GM23338 (cell line): ENCODE measurements around the gene JAKMIP1. TPM values are rescaled to one million over a fixed set of nuclear protein-coding genes. Genes with fewer than 3 reads are reported as not detected.

Experiments
- ATAC-seq: fragments of 200-7000 bp; cut with Tn5 transposase; 3 replicates; pipeline ENCODE4 v1.9.1; 2020
- DNase-seq: peaks from one replicate; pipeline ENCODE4 v3.0.0-alpha.2; 2015; ENCODE audit warnings: low spot score
- H2AFZ ChIP-seq: fragments of 200-600 bp; sonication (generic); 2 replicates; pipeline ENCODE4 v1.8.0; 2016; ENCODE audit warnings: antibody characterized with exemption, mild to moderate bottlenecking, moderate library complexity
- H3F3A ChIP-seq: fragments of 200-600 bp; sonication (generic); replicated peaks from 2 replicates; pipeline ENCODE4 v1.8.0; 2017; ENCODE audit warnings: antibody characterized with exemption, mixed run types, low read depth
- H3K27ac ChIP-seq: fragments of 200-600 bp; sonication (generic); 2 replicates; pipeline ENCODE4 v1.6.1; 2016; ENCODE audit warnings: low read depth
- H3K27me3 ChIP-seq: fragments of 200-600 bp; sonication (generic); 2 replicates; pipeline ENCODE4 v1.8.0; 2016; ENCODE audit warnings: mild to moderate bottlenecking, mixed run types, moderate library complexity; ENCODE audit not compliant: insufficient read depth
- H3K36me3 ChIP-seq: fragments of 200-600 bp; sonication (generic); 2 replicates; pipeline ENCODE4 v1.8.0; 2016; ENCODE audit warnings: mild to moderate bottlenecking; ENCODE audit not compliant: insufficient read depth
- H3K4me1 ChIP-seq: fragments of 200-600 bp; sonication (generic); 2 replicates; pipeline ENCODE4 v1.8.0; 2016; ENCODE audit warnings: mild to moderate bottlenecking, moderate library complexity; ENCODE audit not compliant: insufficient read depth
- H3K4me2 ChIP-seq: fragments of 200-600 bp; sonication (generic); 2 replicates; pipeline ENCODE4 v1.7.1; 2017; ENCODE audit warnings: mixed run types
- H3K4me3 ChIP-seq: fragments of 200-600 bp; sonication (generic); 2 replicates; pipeline ENCODE4 v1.6.1; 2016; ENCODE audit warnings: mixed run types
- H3K79me2 ChIP-seq: fragments of 200-600 bp; sonication (generic); replicated peaks from 2 replicates; pipeline ENCODE4 v1.8.0; 2017; ENCODE audit warnings: mild to moderate bottlenecking; ENCODE audit not compliant: insufficient read depth
- H3K9me2 ChIP-seq: fragments of 200-600 bp; sonication (generic); 2 replicates; pipeline ENCODE4 v1.8.0; 2017; ENCODE audit not compliant: insufficient read depth
- H4K20me1 ChIP-seq: fragments of 200-600 bp; sonication (generic); replicated peaks from 2 replicates; pipeline ENCODE4 v1.8.0; 2017; ENCODE audit warnings: mild to moderate bottlenecking; ENCODE audit not compliant: insufficient read depth
- H3K27ac Mint-ChIP-seq: 2 replicates; pipeline ENCODE4 v1.8.0; 2020; ENCODE audit warnings: inconsistent platforms, mild to moderate bottlenecking, moderate library complexity, mixed read lengths
- H3K27me3 Mint-ChIP-seq: 3 replicates; pipeline ENCODE4 v1.8.0; 2022; ENCODE audit warnings: low read depth, mild to moderate bottlenecking, moderate library complexity, mixed read lengths, inconsistent platforms; ENCODE audit not compliant: insufficient read depth, poor library complexity
- H3K36me3 Mint-ChIP-seq: 3 replicates; pipeline ENCODE4 v1.8.0; 2021; ENCODE audit warnings: low read depth, mild to moderate bottlenecking, inconsistent platforms, moderate library complexity, mixed read lengths
- H3K4me1 Mint-ChIP-seq: 3 replicates; pipeline ENCODE4 v1.8.0; 2020; ENCODE audit warnings: mild to moderate bottlenecking, inconsistent platforms, mixed read lengths
- H3K4me3 Mint-ChIP-seq: 3 replicates; pipeline ENCODE4 v1.8.0; 2021; ENCODE audit warnings: moderate library complexity, mild to moderate bottlenecking, inconsistent platforms, mixed read lengths
- H3K9me3 Mint-ChIP-seq: 3 replicates; pipeline ENCODE4 v1.8.0; 2020; ENCODE audit warnings: moderate library complexity, mild to moderate bottlenecking, inconsistent platforms, mixed read lengths
- ETS1 ChIP-seq: IDR thresholded peaks from 2 replicates; pipeline ENCODE4 v1.6.1; 2016; ENCODE audit warnings: antibody characterized with exemption
- EZH2 ChIP-seq: fragments of 200-600 bp; sonication (generic); IDR thresholded peaks from one replicate; pipeline ENCODE4 v1.8.0; 2017; ENCODE audit warnings: antibody characterized with exemption, mild to moderate bottlenecking, low read depth; ENCODE audit not compliant: unreplicated experiment
- EZH2phosphoT487 ChIP-seq: fragments of 200-600 bp; sonication (generic); IDR thresholded peaks from one replicate; pipeline ENCODE4 v1.8.1; 2018; ENCODE audit warnings: antibody characterized with exemption; ENCODE audit not compliant: unreplicated experiment
- JUNB ChIP-seq: IDR thresholded peaks from one replicate; pipeline ENCODE4 v1.6.1; 2016; ENCODE audit warnings: antibody characterized with exemption; ENCODE audit not compliant: unreplicated experiment
- NANOG ChIP-seq: IDR thresholded peaks from 2 replicates; pipeline ENCODE4 v1.6.1; 2016; ENCODE audit warnings: antibody characterized with exemption, borderline replicate concordance
- POLR2AphosphoS5 ChIP-seq: IDR thresholded peaks from 2 replicates; pipeline ENCODE4 v1.6.1; 2016; ENCODE audit warnings: antibody characterized with exemption, low read depth
- STAT1 ChIP-seq: IDR thresholded peaks from one replicate; pipeline ENCODE4 v1.6.1; 2016; ENCODE audit warnings: antibody characterized with exemption; ENCODE audit not compliant: unreplicated experiment
- ZNF114 ChIP-seq: fragments of 250-450 bp; sonication (Bioruptor Pico); IDR thresholded peaks from 2 replicates; pipeline ENCODE4 v1.5.0; 2020; ENCODE audit warnings: mild to moderate bottlenecking, moderate library complexity
- ZNF331 ChIP-seq: fragments of 250-450 bp; sonication (Bioruptor Pico); IDR thresholded peaks from 2 replicates; pipeline ENCODE4 v1.5.0; 2020; ENCODE audit warnings: low read depth, mild to moderate bottlenecking, moderate library complexity
- polyA plus RNA-seq: library from polyadenylated mRNA; unstranded; fragments of >200 nt; fragmentation: Nextera tagmentation; extraction: Ambion mirVana; gene quantifications from 2 replicates; pipeline ENCODE4 v1.2.1, GENCODE V29; 2016
- total RNA-seq: library from RNA; depleted of rRNA; stranded (reverse); fragments of >200 nt; shearing (Covaris generic); gene quantifications from 2 replicates; pipeline ENCODE4 v1.2.3, GENCODE V29; 2014
- TF ChIP-seq, protein P1 (sequence below), 2 experiments: fragments of 200-600 bp in 1 of 2; sonication (generic) in 1 of 2; conservative IDR thresholded peaks; 2 replicates each; pipeline versions ENCODE4 v1.5.1 to v1.6.1; 2016 to 2017; ENCODE audit warnings: antibody characterized with exemption in 2 of 2, low read depth in 2 of 2, mild to moderate bottlenecking in 2 of 2, moderate library complexity in 1 of 2
- TF ChIP-seq, protein P2 (sequence below): IDR thresholded peaks from one replicate; pipeline ENCODE4 v1.6.1; 2018; ENCODE audit warnings: antibody characterized with exemption; ENCODE audit not compliant: unreplicated experiment

The JAKMIP1 gene
- total and polyA plus RNA-seq, 2 experiments from 2014 or later: 4.6 to 5.1 TPM

- TF ChIP-seq ETS1 (no peak), NANOG (no peak), EZH2phosphoT487 (no peak), ZNF331 (no peak), ZNF114 (no peak), JUNB (no peak)
- TF ChIP-seq, protein P1, sequence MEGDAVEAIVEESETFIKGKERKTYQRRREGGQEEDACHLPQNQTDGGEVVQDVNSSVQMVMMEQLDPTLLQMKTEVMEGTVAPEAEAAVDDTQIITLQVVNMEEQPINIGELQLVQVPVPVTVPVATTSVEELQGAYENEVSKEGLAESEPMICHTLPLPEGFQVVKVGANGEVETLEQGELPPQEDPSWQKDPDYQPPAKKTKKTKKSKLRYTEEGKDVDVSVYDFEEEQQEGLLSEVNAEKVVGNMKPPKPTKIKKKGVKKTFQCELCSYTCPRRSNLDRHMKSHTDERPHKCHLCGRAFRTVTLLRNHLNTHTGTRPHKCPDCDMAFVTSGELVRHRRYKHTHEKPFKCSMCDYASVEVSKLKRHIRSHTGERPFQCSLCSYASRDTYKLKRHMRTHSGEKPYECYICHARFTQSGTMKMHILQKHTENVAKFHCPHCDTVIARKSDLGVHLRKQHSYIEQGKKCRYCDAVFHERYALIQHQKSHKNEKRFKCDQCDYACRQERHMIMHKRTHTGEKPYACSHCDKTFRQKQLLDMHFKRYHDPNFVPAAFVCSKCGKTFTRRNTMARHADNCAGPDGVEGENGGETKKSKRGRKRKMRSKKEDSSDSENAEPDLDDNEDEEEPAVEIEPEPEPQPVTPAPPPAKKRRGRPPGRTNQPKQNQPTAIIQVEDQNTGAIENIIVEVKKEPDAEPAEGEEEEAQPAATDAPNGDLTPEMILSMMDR (conservative IDR thresholded peaks at IDR 0.05; ENCODE audit: low read depth in 2 of 2): no peak
- TF ChIP-seq, protein P2, sequence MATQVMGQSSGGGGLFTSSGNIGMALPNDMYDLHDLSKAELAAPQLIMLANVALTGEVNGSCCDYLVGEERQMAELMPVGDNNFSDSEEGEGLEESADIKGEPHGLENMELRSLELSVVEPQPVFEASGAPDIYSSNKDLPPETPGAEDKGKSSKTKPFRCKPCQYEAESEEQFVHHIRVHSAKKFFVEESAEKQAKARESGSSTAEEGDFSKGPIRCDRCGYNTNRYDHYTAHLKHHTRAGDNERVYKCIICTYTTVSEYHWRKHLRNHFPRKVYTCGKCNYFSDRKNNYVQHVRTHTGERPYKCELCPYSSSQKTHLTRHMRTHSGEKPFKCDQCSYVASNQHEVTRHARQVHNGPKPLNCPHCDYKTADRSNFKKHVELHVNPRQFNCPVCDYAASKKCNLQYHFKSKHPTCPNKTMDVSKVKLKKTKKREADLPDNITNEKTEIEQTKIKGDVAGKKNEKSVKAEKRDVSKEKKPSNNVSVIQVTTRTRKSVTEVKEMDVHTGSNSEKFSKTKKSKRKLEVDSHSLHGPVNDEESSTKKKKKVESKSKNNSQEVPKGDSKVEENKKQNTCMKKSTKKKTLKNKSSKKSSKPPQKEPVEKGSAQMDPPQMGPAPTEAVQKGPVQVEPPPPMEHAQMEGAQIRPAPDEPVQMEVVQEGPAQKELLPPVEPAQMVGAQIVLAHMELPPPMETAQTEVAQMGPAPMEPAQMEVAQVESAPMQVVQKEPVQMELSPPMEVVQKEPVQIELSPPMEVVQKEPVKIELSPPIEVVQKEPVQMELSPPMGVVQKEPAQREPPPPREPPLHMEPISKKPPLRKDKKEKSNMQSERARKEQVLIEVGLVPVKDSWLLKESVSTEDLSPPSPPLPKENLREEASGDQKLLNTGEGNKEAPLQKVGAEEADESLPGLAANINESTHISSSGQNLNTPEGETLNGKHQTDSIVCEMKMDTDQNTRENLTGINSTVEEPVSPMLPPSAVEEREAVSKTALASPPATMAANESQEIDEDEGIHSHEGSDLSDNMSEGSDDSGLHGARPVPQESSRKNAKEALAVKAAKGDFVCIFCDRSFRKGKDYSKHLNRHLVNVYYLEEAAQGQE: no peak
These were observed 45.5 kb downstream of the JAKMIP1 start (continued) for GRCh38 chr4:6154875-6155274.

GRCh38 chr4:6153874-6154273, 46.5 kb downstream of the JAKMIP1 start:
- Histone ChIP-seq H3K36me3 (no peaks in the 10 kb centered on the region), H2AFZ (no peak overlapping the region), H3K4me2 (no peak overlapping the region; the same call in 1 of the 2 replicates), H3K27me3 (no peaks in the 10 kb centered on the region), H3K27ac (no peak overlapping the region), H3F3A (no peaks in the 10 kb centered on the region), H3K79me2 (no peaks in the 10 kb centered on the region), H3K4me1 (peaks cover 16% of the 10 kb centered on the region), H3K4me3 (no peak overlapping the region), H3K9me2 (no peaks in the 10 kb centered on the region), H4K20me1 (no peaks in the 10 kb centered on the region)
- H3K4me1 Mint-ChIP-seq: peaks cover 29% of the 10 kb centered on the region
- no peaks in the 10 kb centered on the region for H3K9me3 Mint-ChIP-seq
- H3K4me3 Mint-ChIP-seq: no peak overlapping the region
- peak; percentile 42 for ATAC-seq
- 0 out of 2 replicates have a peak overlapping the region, but pooled peaks have one; percentile 22 for H3K27ac Mint-ChIP-seq
- DNase-seq: no peak
- no peaks in the 10 kb centered on the region for H3K27me3 Mint-ChIP-seq
- H3K36me3 Mint-ChIP-seq: no peaks in the 10 kb centered on the region; the same call in 2 of the 3 replicates
- TF ChIP-seq, protein P2: no peak
- TF ChIP-seq ZNF331 (no peak), ETS1 (no peak), EZH2 (no peak), EZH2phosphoT487 (no peak), STAT1 (no peak), ZNF114 (no peak), POLR2AphosphoS5 (no peak), NANOG (no peak), JUNB (no peak)
- TF ChIP-seq, protein P1 (conservative IDR thresholded peaks at IDR 0.05; ENCODE audit: low read depth in 2 of 2): no peak
